ENCODE results near the gene SPDEF.

Gene SPDEF

GRCh38 chr6:34568341-34569201 lies 12.4 kb upstream of the SPDEF start:
- H3K4me3 ChIP-seq (ENCODE audit: low read length) = no peak overlapping the region
- DNase-seq (ENCODE audit: low read depth, low spot score) = no peak

- H3K4me3 ChIP-seq (ENCODE audit: low read length) = no peak overlapping the region
- DNase-seq (ENCODE audit: low read depth, low spot score) = no peak
Observed at GRCh38 chr6:34566830-34567546, 10.9 kb upstream of the SPDEF start.

GRCh38 chr6:34565722-34566137 lies 9.6 kb upstream of the SPDEF start:
- no peak for DNase-seq (ENCODE audit: low read depth, low spot score)
- H3K4me3 ChIP-seq (ENCODE audit: low read length) = no peak overlapping the region

DNA sequence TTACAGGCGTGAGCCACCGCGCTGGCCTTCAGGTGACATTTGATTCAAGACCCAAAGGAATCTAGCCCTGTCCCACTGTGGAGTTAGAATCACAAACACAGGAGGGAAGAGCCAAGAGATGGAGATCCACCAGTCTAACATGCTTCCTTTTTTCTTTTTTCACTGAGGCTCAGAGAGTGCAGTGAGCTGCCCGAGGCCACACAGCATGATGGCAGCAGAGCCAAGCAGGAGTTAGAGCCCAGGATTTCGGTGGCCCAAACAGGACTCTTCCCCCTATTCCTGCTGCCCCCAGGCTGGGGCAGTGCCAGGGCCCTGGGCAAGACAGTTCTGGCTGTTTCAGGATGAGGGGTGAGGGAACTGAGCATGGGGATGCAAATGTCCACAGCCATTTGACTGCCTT lies 8.1 kb upstream of the SPDEF start:
- H3K4me3 ChIP-seq (ENCODE audit: low read length) = no peak overlapping the region
- DNase-seq (ENCODE audit: low read depth, low spot score) = no peak

- no peak overlapping the region for H3K4me3 ChIP-seq (ENCODE audit: low read length)
Observed at GRCh38 chr6:34563513-34563870, 7.4 kb upstream of the SPDEF start.

DNA sequence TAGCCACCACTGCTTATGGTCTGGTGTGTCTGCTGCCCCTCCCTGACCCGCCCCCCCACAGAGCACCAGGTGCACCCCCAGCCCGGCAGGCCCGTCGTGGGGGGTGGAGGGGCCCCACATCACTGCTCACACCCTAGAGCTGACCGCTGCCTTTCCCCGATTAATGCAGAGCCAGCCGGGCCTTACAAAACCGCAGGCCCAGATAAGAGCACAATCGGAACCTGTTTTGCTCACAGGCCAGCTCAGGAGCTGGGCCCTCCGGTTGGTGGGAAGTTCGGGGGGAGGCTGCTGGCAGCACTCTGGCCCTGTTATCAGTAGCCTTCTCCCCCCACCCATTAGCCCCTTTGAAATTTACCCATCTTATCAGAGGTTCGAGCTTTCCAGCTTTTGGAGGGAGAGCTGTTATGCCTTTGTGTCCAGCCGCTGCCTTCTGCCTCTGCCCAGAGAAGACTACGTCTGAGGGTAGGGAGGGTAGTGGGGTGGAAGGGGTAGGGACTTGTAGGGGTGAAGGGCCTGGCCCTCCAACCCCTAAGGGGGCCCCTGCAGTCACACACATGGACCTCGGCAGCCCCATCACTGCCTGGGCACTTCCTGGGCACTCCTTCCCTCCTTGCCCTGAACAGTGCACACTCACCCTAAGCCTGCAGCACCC lies 6.9 kb upstream of the SPDEF start:
- DNase-seq (ENCODE audit: low read depth, low spot score) = no peak
- H3K4me3 ChIP-seq (ENCODE audit: low read length) = no peak overlapping the region

More at GRCh38 chr6:34563513-34563870, 7.4 kb upstream of the SPDEF start:
- DNase-seq (ENCODE audit: low read depth, low spot score) = no peak

DNA sequence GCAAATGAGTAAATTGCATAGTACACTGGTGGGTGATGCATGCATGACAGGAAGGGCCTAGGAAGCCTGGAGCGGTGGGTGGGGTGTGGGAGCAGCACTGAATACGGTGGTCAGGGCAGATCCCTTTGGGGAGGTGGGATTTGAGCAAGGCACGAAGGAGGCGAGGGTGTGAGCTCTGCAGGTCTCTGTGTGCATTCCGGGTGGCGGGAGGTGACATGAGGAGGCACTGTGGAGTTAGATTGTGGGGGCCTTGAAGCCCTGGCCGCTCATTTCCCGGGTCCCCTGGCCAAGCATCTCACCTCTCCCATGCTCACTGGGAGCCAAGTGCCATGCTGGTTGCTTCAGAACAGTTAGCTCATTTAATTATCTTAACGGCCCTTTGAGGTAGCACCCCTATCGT lies 6.2 kb upstream of the SPDEF start:
- H3K4me3 ChIP-seq (ENCODE audit: low read length) = no peak overlapping the region
- DNase-seq (ENCODE audit: low read depth, low spot score) = no peak

DNA sequence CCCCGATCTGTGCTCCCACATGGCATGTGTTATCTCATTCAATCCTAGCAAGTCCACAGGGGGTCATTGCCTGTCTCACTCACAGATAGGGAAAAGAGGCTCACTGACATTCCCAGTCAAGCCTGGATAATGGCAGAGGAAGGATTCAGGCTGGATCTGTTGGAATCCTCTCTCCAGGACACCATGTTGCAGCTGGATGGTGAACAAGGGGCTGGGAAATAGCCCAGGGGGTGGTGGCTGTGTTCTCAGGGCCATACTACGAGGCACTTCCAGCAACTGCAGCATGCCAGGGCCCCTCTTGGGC lies 5.0 kb upstream of the SPDEF start:
- no peak for DNase-seq (ENCODE audit: low read depth, low spot score)
- no peak overlapping the region for H3K4me3 ChIP-seq (ENCODE audit: low read length)

- DNase-seq (ENCODE audit: low read depth, low spot score) = no peak
- no peak overlapping the region for H3K4me3 ChIP-seq (ENCODE audit: low read length)
Observed at GRCh38 chr6:34560366-34561226, 4.5 kb upstream of the SPDEF start.

GRCh38 chr6:34559651-34560365 lies 3.7 kb upstream of the SPDEF start:
- no peak for DNase-seq (ENCODE audit: low read depth, low spot score)
- H3K4me3 ChIP-seq (ENCODE audit: low read length) = no peak overlapping the region

GRCh38 chr6:34558172-34558714 lies 2.1 kb upstream of the SPDEF start:
- no peak overlapping the region for H3K4me3 ChIP-seq (ENCODE audit: low read length)
- DNase-seq (ENCODE audit: low read depth, low spot score) = no peak

GRCh38 chr6:34557228-34557627 lies 1.1 kb upstream of the SPDEF start:
- no peak for DNase-seq (ENCODE audit: low read depth, low spot score)
- no peak overlapping the region for H3K4me3 ChIP-seq (ENCODE audit: low read length)

DNA sequence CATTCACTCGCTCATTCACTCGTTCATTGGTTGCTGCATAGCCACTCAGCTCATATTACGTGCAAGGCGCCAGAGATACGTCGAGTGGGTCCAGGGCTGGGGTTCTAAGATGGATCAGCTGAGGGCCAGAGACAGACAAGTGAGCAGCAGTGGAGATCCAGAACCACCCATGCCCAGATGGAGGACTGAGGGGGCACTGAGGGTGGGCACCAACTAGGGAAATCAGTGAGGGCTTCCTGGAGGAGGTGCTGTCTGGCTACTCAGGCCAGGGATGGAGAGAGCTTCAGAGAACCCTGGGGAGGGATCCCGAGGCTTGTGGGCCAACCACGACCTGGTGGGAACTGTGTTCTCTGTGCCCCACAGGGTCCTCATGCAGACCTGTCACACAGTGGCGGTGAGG lies 364 bp upstream of the SPDEF start:
- no peak for DNase-seq (ENCODE audit: low read depth, low spot score)
- no peak overlapping the region for H3K4me3 ChIP-seq (ENCODE audit: low read length)

DNA sequence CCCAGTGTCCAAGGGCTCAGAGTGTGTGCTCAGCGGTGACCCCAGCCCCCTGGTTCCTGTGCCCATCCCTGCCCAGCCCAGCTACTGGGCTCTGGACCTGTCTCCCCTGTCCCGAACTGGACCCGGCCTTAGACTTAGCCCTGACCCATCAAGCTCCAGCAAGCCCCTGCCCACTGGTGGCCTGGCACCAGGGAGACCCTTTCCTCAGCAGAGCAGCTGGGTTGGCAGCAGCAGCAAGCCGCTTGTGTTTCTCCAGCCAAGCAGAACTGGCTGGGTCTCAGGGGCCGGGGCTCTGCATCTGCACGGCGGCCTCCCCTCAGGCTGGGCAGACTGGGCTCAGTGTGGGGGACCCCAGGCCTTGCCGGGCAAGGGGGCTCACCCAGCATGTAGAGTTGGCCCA lies 801 bp downstream of the SPDEF start:
- DNase-seq (ENCODE audit: low read depth, low spot score) = no peak
- H3K4me3 ChIP-seq (ENCODE audit: low read length) = no peak overlapping the region

DNA sequence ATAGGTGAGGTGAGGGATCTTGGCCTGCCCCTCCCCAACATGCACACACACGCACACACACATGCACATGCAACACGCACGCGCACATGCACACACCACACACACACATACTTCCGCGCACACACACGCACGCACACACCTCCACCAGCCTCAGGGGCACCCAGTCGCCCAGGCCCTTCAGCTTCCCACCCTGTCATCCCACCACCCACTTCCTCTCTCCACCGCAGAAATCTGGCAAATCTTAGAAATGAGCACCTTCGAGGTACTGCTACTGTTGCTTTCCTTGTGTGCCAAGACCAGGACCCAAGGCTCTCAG lies 1.2 kb downstream of the SPDEF start:
- no peak overlapping the region for H3K4me3 ChIP-seq (ENCODE audit: low read length)

GRCh38 chr6:34554291-34555006 lies 1.7 kb downstream of the SPDEF start:
- H3K4me3 ChIP-seq (ENCODE audit: low read length) = no peak overlapping the region
- no peak for DNase-seq (ENCODE audit: low read depth, low spot score)

More for the DNA sequence above, 1.2 kb downstream of the SPDEF start:
- DNase-seq (ENCODE audit: low read depth, low spot score) = peak; percentile 24

GRCh38 chr6:34553750-34554149 lies 2.4 kb downstream of the SPDEF start:
- H3K4me3 ChIP-seq (ENCODE audit: low read length) = no peak overlapping the region
- no peak for DNase-seq (ENCODE audit: low read depth, low spot score)

- no peak overlapping the region for H3K4me3 ChIP-seq (ENCODE audit: low read length)
- no peak for DNase-seq (ENCODE audit: low read depth, low spot score)
Observed at GRCh38 chr6:34553146-34553545, 3.0 kb downstream of the SPDEF start.
